Measurements from ENCODE around the gene MPV17L2.

DNA sequence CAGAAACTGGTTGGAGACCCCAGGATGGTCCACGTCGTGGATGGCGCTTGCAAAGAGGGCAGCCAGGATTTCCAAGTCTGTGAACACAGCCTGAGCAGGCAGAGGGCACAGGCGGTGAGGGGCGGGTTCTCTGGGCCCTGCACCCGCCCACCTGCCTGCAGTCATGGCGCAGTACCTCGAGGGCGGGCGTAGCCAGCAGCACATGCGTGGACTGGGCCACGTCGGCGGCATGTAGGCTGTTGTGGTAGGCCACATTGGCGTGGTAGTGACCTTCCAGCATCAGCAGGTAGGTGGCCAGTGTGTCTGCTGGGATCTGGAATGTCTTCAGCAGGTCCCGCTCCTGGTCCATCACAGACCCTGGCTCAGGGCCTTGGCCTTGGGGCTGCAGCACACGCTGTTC is 25.1 kb downstream of the MPV17L2 start:
- TF ChIP-seq, protein P1, sequence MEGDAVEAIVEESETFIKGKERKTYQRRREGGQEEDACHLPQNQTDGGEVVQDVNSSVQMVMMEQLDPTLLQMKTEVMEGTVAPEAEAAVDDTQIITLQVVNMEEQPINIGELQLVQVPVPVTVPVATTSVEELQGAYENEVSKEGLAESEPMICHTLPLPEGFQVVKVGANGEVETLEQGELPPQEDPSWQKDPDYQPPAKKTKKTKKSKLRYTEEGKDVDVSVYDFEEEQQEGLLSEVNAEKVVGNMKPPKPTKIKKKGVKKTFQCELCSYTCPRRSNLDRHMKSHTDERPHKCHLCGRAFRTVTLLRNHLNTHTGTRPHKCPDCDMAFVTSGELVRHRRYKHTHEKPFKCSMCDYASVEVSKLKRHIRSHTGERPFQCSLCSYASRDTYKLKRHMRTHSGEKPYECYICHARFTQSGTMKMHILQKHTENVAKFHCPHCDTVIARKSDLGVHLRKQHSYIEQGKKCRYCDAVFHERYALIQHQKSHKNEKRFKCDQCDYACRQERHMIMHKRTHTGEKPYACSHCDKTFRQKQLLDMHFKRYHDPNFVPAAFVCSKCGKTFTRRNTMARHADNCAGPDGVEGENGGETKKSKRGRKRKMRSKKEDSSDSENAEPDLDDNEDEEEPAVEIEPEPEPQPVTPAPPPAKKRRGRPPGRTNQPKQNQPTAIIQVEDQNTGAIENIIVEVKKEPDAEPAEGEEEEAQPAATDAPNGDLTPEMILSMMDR (IDR thresholded peaks at IDR 0.05), result no peak
- TF ChIP-seq POLR2A (IDR thresholded peaks at IDR 0.05), result no peak

All from adrenal gland (tissue), 5 donors.